Neural crest cell (in vitro differentiated cells): ENCODE results near the gene KPTN. TPM values are rescaled to one million over a fixed set of nuclear protein-coding genes. Genes with fewer than 3 reads are reported as not detected.
A peak's percentile ranks its signal among the peaks of the same experiment; 100 is the strongest.

Experiments used
- DNase-seq: peaks from one replicate; pipeline ENCODE4 v3.0.0; 2021; ENCODE audit warnings: low read depth, mixed read lengths, low spot score
- H3K27ac Mint-ChIP-seq: one replicate; pipeline ENCODE4 v1.8.0; 2021; ENCODE audit warnings: mild to moderate bottlenecking, mixed read lengths; ENCODE audit not compliant: unreplicated experiment
- H3K27me3 Mint-ChIP-seq: 2 replicates; pipeline ENCODE4 v1.8.0; 2021; ENCODE audit warnings: low read depth, mild to moderate bottlenecking, mixed read lengths
- H3K36me3 Mint-ChIP-seq: 2 replicates; pipeline ENCODE4 v1.8.0; 2021; ENCODE audit warnings: low read depth, mild to moderate bottlenecking, mixed read lengths
- H3K4me1 Mint-ChIP-seq: 2 replicates; pipeline ENCODE4 v1.8.0; 2021; ENCODE audit warnings: mixed read lengths
- H3K4me3 Mint-ChIP-seq: one replicate; pipeline ENCODE4 v1.8.0; 2021; ENCODE audit warnings: mild to moderate bottlenecking, mixed read lengths
- H3K9me3 Mint-ChIP-seq: 2 replicates; pipeline ENCODE4 v1.8.0; 2021; ENCODE audit warnings: mixed read lengths
- CTCF ChIP-seq: fragments of 200-600 bp; sonication (generic); conservative IDR thresholded peaks from 2 replicates; pipeline ENCODE4 v1.5.0; 2021; ENCODE audit warnings: antibody characterized with exemption, mild to moderate bottlenecking
- total RNA-seq: library from RNA; stranded (reverse); gene quantifications from 2 replicates; pipeline ENCODE4 v1.2.1, GENCODE V29; 2021

The KPTN gene
- total RNA-seq, 1 donor from 2014 or later = 30.2 TPM

- Mint-ChIP-seq H3K9me3 (no peaks in the 10 kb centered on the region), H3K27me3 (no peaks in the 10 kb centered on the region), H3K4me3 (peak overlapping the region; percentile 49), H3K4me1 (no peaks in the 10 kb centered on the region), H3K27ac (no peak overlapping the region), H3K36me3 (no peaks in the 10 kb centered on the region)
- TF ChIP-seq CTCF = no peak
- DNase-seq = no peak
These were observed 19.3 kb upstream of the KPTN start for GRCh38 chr19:47503130-47503825.

- Mint-ChIP-seq H3K4me1 (no peaks in the 10 kb centered on the region), H3K27ac (no peak overlapping the region), H3K4me3 (no peak overlapping the region), H3K9me3 (no peaks in the 10 kb centered on the region), H3K36me3 (no peaks in the 10 kb centered on the region), H3K27me3 (no peaks in the 10 kb centered on the region)
- TF ChIP-seq CTCF = no peak
- DNase-seq = no peak
These were observed 16.1 kb upstream of the KPTN start for GRCh38 chr19:47499863-47500830.

GRCh38 chr19:47499371-47499770, 15.4 kb upstream of the KPTN start:
- no peaks in the 10 kb centered on the region for H3K4me1 Mint-ChIP-seq
- H3K36me3 Mint-ChIP-seq = no peaks in the 10 kb centered on the region
- no peak for DNase-seq
- no peak overlapping the region for H3K27ac Mint-ChIP-seq
- no peak for TF ChIP-seq CTCF
- H3K27me3 Mint-ChIP-seq = no peaks in the 10 kb centered on the region
- H3K4me3 Mint-ChIP-seq = no peak overlapping the region
- H3K9me3 Mint-ChIP-seq = no peaks in the 10 kb centered on the region

- no peaks in the 10 kb centered on the region for H3K4me1 Mint-ChIP-seq
- TF ChIP-seq CTCF = no peak
- peak overlapping the region; percentile 19 for H3K27ac Mint-ChIP-seq
- no peak overlapping the region for H3K4me3 Mint-ChIP-seq
- no peak for DNase-seq
- no peaks in the 10 kb centered on the region for H3K36me3 Mint-ChIP-seq
- H3K9me3 Mint-ChIP-seq = no peaks in the 10 kb centered on the region
- H3K27me3 Mint-ChIP-seq = no peaks in the 10 kb centered on the region
These were observed 14.5 kb upstream of the KPTN start for GRCh38 chr19:47498561-47498960.

- H3K9me3 Mint-ChIP-seq = no peaks in the 10 kb centered on the region
- no peaks in the 10 kb centered on the region for H3K27me3 Mint-ChIP-seq
- DNase-seq = no peak
- H3K36me3 Mint-ChIP-seq = no peaks in the 10 kb centered on the region
- TF ChIP-seq CTCF = no peak
- H3K4me3 Mint-ChIP-seq = no peak overlapping the region
- H3K27ac Mint-ChIP-seq = no peak overlapping the region
- H3K4me1 Mint-ChIP-seq = no peaks in the 10 kb centered on the region
These were observed 14.0 kb upstream of the KPTN start for GRCh38 chr19:47497821-47498520.
